MV-4-11 (cell line): ENCODE measurements around the gene JAZF1.

Experiments used
- DNase-seq: peaks from one replicate; lab custom pipeline; 2025; lab: John Stamatoyannopoulos, UW

The JAZF1 gene

GRCh38 chr7:27967639-27968038 is 213.0 kb downstream of the JAZF1 start:
- DNase-seq: no peak

GRCh38 chr7:27966219-27966780 is 214.3 kb downstream of the JAZF1 start:
- peak; percentile 66 for DNase-seq

DNA sequence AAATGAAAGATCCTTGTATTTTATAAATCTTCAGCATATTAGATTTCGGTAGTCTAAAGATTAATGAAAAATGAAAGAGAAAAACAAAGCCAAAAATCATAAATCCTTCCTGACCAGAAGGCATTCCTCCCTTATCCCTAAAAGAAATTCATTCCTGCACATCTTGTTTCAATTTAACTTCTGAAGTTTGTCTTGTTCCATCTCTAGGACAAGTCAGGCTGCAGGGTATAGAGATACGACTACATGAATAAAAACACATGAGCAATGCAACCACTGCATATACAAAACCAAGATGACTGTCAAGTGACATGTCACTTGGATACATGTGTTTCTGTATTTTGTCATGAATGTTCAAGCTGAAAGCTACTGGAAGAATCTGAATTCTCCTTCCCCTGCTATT is 214.9 kb downstream of the JAZF1 start:
- DNase-seq: no peak

- no peak for DNase-seq
Observed at GRCh38 chr7:27964820-27965219, 215.8 kb downstream of the JAZF1 start.

DNA sequence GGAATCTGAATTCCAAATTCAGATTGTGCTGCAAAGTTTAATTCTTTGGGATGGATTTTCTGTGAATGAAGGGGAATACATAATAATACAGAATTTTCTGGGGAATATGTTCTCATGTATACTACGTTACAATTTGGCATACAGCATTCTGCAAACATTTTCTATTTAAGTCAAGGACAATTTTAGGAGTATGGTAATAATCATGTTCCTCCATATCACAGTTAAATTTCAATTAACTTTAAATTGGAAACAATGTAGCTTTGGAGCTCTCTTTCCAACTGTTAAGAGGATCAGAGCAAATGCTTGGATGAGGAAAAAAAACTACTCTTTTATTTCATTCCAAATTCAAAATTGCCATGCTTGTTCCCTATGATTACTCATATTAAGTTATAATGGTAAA is 217.5 kb downstream of the JAZF1 start:
- no peak for DNase-seq

GRCh38 chr7:27962273-27962672 is 218.3 kb downstream of the JAZF1 start:
- no peak for DNase-seq

DNA sequence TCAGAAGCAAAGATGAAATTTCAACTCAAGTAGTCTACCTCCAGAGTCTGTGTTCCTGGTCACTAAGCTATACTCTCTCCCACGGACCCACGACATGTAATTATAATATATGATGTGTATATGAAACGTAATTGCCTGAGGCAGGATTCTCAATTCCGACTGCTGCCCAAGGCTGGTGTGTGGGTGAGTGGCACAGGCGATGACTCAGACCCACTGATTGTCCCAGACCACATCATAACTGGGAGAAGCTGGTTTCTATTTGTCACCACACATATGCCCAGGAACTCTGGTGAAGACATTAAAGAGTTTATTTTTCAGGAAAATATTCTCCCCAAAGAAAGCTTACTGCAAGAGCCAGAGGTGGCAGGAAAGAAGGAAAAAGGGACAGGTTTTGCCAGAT is 219.3 kb downstream of the JAZF1 start:
- DNase-seq: peak; percentile 41

DNA sequence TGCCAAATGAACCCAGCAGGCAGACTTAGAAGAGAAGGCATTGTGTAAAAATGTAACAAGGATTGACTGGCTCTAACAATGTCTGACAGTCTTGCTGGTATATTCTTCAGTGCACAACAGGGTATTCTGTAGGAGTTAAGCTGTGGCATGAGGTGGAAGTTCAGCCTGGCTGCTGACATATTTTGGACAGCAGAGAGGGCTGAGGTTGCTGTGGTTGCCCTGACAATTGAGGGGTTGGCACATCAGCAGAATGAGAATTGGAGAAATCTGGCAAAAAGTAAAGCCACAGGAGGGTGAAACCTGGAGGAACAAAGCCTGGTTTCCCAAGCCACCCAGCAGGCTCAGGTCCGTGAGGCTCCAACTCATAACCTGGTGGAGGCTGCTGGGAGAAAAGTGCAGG is 220.2 kb downstream of the JAZF1 start:
- no peak for DNase-seq

DNA sequence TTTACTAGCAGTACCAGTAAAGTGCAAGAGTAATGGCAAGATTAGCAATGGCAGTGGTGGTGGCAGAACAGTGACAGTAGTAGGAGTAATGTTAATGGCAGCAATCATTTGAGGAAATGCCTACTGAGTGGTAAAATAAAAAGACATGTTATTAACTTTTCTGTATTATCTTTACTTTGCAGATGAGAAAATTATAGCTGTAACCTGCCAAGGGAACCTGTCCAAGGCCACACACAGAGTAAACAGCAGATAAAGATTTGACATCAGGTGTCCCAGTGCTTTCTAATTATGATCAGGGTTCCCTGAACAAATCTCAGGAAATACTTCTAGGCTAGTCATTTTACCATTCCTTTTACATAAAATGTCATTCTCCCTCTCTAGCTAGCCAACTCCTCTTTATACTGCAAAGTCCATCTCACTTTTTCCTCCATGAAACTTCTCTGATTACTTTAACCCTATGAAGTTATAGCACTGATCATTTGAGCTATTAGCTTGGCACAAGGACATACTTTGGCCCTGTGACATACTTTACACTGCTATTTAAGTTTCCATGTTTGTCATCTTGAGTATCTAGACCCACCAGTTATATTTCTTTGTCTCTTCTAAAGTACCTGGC is 221.6 kb downstream of the JAZF1 start:
- DNase-seq: no peak

DNA sequence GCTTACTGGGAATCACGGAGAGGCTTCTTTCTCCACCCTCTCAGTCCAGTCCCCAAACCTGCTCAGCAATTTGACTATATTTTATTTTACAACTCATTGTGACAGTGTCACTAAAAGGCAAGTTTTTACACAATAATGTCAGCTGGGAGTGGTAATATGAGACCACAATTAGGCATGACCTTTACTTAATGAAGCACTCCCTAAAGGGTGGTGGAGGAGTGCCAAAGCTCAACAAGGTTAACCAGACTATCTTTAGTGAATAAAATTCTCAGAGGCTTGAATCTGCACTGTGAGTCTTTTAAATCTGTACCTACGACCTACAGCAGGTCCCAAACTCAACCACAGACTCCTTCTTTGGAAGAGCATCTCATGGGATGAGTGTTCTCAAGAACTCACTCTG is 225.0 kb downstream of the JAZF1 start:
- no peak for DNase-seq

- no peak for DNase-seq
Observed at GRCh38 chr7:27955011-27955410, 225.6 kb downstream of the JAZF1 start.

DNA sequence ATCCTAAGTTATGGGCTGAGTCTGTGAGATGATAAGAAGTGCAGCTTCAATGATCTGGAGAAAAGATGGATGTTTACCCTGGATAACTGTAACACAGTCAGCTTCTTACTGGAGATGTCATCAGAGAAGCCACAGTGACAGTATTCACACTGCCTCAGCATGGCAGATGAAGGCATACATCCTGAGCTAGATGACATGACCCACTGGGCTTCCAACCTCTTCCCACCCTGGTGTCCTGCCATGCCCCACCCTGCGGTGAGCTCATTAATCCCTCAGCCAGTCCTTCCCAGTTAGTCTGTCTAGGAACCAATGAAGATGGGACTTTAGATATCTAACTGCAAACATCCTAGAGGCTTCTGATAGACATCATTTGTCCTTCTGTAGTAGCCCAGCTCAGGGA is 226.8 kb downstream of the JAZF1 start:
- no peak for DNase-seq

DNA sequence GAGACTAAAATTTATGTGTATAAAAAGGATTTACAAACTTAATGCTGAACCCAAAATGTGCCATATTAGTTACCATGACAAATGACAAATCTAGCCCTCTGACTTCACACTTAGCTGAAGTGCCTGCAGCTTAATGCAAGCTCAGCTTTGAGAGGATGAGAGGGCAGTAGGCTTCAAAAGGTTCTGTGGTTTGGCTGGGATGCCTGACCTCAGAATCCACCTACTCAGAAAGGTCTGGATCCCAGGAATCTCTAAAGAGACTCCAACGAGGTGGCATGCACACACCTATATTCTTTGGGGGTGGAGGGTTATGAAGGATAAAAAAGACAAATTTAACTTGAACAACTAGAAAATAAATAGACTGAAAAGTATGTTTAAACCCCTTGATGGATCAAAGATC is 227.2 kb downstream of the JAZF1 start:
- no peak for DNase-seq

DNA sequence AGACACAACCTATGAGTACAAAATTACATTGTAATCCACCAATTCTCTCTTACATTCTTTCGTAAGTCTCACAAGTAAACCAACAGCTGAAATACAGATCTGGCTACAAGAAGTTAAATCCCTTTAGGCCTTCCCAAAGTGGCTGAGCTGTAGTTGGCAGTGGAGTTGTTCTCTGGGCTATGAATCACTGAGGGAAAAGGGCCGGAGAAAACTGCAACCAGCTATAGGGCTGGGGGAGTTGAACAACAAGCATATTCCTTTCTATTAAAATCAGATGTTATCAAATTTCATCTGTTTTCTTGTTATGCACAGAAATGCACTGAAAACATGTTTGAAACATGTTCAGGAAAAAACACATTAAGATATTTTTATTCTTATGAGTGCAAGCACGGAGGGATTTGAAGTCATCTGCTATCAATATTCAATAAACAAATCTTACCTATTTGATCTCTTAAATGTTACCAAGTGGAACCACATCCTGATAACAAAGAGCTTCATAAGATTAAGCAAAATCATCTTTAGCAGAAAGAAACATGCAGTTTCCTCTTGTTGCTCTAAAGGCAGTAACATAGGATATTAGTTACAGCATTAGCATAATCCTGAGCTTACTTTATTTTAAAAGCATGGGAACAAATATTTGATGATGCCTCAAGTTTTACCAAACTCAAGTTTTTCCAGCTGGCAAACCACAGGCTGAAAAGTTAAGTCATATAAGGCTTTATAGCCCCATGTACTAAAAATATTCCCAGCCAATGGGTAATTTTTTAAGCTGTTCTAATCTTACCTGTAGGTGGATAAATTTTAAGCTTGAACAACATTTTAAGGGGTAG is 227.9 kb downstream of the JAZF1 start:
- no peak for DNase-seq

DNA sequence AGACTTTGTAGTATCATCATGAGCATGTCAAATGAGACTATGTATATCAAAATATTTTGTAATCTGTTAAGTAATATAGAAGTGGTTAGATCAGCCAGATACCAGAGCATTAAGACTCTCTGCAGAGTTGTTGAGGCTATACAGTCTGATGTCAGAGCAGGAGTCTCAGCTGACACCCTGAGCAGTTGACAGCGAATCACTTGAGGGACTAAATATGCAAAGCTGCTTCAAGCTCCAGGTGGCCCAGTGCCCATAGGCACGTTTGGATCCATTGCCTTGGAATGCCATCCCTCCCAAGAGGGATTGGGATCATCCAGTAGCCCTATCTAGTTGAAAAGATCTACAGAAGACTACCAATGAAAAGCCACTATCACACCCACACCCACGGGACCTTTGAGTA is 230.5 kb downstream of the JAZF1 start:
- DNase-seq: no peak

GRCh38 chr7:27948861-27949260 is 231.7 kb downstream of the JAZF1 start:
- DNase-seq: no peak

DNA sequence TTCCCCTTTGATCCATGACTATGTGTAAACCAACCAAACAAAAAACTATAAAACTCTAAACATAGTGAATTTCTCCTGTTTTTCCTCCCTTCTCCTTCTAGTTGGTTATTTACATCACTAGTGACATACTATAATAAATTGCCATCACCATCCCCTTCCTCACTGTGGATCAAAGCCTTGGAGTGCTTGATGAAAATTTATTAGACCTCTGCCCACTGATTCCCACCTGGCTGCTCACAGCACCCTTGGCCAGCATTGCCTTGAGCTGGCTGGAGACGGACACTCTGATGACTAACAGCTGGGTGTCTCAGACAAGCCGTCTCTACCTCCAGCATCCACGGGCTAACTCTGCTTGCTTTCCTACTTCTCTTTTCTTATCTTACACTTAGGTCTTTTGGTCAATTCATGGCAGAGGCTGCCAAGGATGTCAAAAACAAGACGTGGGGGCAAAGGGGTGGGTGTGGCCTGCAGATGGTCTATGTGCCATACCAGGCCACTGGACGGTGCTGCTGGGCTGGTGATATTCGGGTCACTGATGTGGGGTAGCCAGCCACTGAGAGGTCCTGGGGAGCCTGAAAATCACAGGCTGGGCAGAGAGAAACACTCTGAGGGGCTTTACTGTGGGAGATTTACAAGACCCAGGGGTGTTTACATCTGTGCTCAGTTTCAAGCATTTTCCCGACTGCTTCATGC is 232.9 kb downstream of the JAZF1 start:
- no peak for DNase-seq

DNA sequence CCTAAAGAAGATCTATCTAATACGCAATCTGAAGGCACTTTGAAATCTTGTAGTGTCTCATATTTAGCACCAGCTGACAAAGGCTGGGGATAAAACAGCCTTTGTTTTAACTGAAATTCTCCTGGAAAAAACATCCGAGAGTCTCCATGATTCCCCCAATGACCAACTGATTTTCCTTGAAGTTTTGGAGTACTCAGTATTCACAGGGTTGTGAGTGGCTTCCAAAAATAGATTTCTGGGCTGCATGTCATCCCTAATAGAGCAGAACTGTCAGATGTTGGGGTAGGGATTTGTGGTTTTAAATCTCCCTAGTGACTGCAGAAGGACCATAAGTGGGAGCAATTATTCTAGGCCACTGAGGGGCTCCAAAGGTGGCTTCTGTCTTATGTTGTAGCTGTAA is 234.2 kb downstream of the JAZF1 start:
- no peak for DNase-seq

- DNase-seq: no peak
Observed at GRCh38 chr7:27945058-27945795, 235.4 kb downstream of the JAZF1 start.

GRCh38 chr7:27944643-27945042 is 236.0 kb downstream of the JAZF1 start:
- DNase-seq: no peak

DNA sequence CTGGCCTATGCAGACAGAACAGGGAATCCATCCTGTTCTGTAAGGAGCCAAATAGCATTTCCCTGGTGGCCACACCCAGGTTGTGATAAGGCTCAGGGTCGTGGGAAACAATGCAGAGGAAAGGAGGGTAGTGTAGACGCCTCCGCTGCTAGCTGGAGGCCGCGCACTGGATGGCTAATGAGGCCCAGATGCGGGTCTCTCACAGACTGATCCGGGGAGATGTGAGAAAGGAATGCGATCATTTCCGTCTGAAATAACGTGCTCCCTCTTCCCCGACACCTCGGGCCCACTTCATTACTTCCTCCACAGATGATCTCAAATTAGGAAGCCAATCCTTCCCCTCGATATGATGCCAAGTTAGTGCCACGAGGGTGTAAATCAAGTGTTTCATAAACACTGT is 237.4 kb downstream of the JAZF1 start:
- no peak for DNase-seq

DNA sequence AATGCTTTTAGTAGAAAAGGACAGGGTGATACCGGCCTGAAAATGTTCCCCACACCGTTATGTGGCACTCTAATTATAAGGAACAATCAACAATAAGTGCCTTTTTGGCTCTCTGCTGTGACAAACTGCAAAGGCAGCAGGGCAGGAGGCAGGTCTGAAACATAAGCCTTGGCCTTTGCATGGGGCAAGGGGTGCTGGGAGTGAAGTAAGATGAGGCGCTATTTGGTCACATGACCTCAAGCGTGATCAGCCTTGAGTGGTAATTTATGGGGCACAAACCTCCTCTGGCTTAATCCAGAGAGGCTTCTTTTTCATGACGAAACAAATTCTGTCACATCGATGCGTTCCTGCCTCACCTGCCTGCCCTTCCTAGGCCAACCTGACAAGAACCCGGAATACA is 237.9 kb downstream of the JAZF1 start:
- DNase-seq: no peak
